Osteoblast (primary cell): Measurements from ENCODE around the gene DGKB. TPM values are rescaled to one million over a fixed set of nuclear protein-coding genes. Genes with fewer than 3 reads are reported as not detected.

Source experiments
- DNase-seq: peaks from one replicate; pipeline ENCODE4 v3.0.0; 2011; ENCODE audit warnings: low spot score, mixed read lengths; ENCODE audit not compliant: insufficient read length; ENCODE audit errors: missing footprints
- H2AFZ ChIP-seq: 2 replicates; pipeline ENCODE4 v1.6.0; 2011; ENCODE audit warnings: mild to moderate bottlenecking, low read length
- H3K27ac ChIP-seq: 2 replicates; pipeline ENCODE4 v1.5.1; 2011; ENCODE audit warnings: mild to moderate bottlenecking, low read depth, low read length, moderate library complexity
- H3K27me3 ChIP-seq: 2 replicates; pipeline ENCODE4 v1.6.0; 2012; ENCODE audit warnings: mild to moderate bottlenecking, control low read depth, inconsistent platforms, low read length, moderate library complexity; ENCODE audit not compliant: insufficient read depth
- H3K36me3 ChIP-seq: 2 replicates; pipeline ENCODE4 v1.5.1; 2011; ENCODE audit warnings: mild to moderate bottlenecking, low read length, control low read depth, moderate library complexity; ENCODE audit not compliant: insufficient read depth
- H3K4me1 ChIP-seq: 2 replicates; pipeline ENCODE4 v1.5.1; 2011; ENCODE audit warnings: mild to moderate bottlenecking, low read length, control low read depth, moderate library complexity; ENCODE audit not compliant: insufficient read depth
- H3K4me2 ChIP-seq: 2 replicates; pipeline ENCODE4 v1.6.0; 2011; ENCODE audit warnings: mild to moderate bottlenecking, low read length; ENCODE audit not compliant: insufficient read depth
- H3K4me3 ChIP-seq: fragments of 200-600 bp; sonication (generic); 3 replicates; pipeline ENCODE4 v1.5.1; 2012; ENCODE audit warnings: mild to moderate bottlenecking, low read length, inconsistent platforms; ENCODE audit not compliant: insufficient read depth
- H3K79me2 ChIP-seq: 2 replicates; pipeline ENCODE4 v1.6.0; 2012; ENCODE audit warnings: mild to moderate bottlenecking, low read length, control low read depth, inconsistent platforms; ENCODE audit not compliant: insufficient read depth
- H3K9me3 ChIP-seq: 2 replicates; pipeline ENCODE4 v1.5.1; 2011; ENCODE audit warnings: low read depth, low read length, control low read depth
- H4K20me1 ChIP-seq: 2 replicates; pipeline ENCODE4 v1.6.0; 2012; ENCODE audit warnings: mild to moderate bottlenecking, low read length, control low read depth; ENCODE audit not compliant: insufficient read depth
- CTCF ChIP-seq: IDR thresholded peaks from 2 replicates; pipeline ENCODE4 v1.5.1; 2011; ENCODE audit warnings: mild to moderate bottlenecking, low read depth, low read length, moderate library complexity; ENCODE audit errors: extremely low read depth
- total RNA-seq: library from RNA; depleted of rRNA; stranded (reverse); fragments of >200 nt; gene quantifications from 2 replicates; pipeline ENCODE4 v1.2.3, GENCODE V29; 2012

The DGKB gene
- total RNA-seq, 1 donor, result 1.1 TPM

- Histone ChIP-seq H3K4me3 (no peak overlapping the region), H3K79me2 (no peaks in the 10 kb centered on the region)
- no peak for DNase-seq
Measured at GRCh38 chr7:14639801-14640200, 262.8 kb downstream of the DGKB start.

GRCh38 chr7:14639329-14639728 is 263.2 kb downstream of the DGKB start:
- H3K79me2 ChIP-seq, result no peaks in the 10 kb centered on the region
- H3K36me3 ChIP-seq, result no peaks in the 10 kb centered on the region
- H3K9me3 ChIP-seq, result no peaks in the 10 kb centered on the region
- no peak for TF ChIP-seq CTCF
- DNase-seq, result no peak
- no peak overlapping the region for H3K4me2 ChIP-seq
- H4K20me1 ChIP-seq, result no peaks in the 10 kb centered on the region
- H3K4me1 ChIP-seq, result no peaks in the 10 kb centered on the region
- H2AFZ ChIP-seq, result no peak overlapping the region
- no peak overlapping the region for H3K27ac ChIP-seq
- H3K27me3 ChIP-seq, result no peaks in the 10 kb centered on the region
- no peak overlapping the region for H3K4me3 ChIP-seq

More at GRCh38 chr7:14639801-14640200, 262.8 kb downstream of the DGKB start:
- Histone ChIP-seq H3K27ac (no peak overlapping the region), H3K27me3 (no peaks in the 10 kb centered on the region), H2AFZ (no peak overlapping the region), H3K4me2 (no peak overlapping the region), H4K20me1 (no peaks in the 10 kb centered on the region), H3K36me3 (no peaks in the 10 kb centered on the region), H3K4me1 (no peaks in the 10 kb centered on the region), H3K9me3 (no peaks in the 10 kb centered on the region)
- TF ChIP-seq CTCF, result no peak

GRCh38 chr7:14637968-14638367 is 264.6 kb downstream of the DGKB start:
- H2AFZ ChIP-seq, result no peak overlapping the region
- H3K27ac ChIP-seq, result no peak overlapping the region
- H3K4me1 ChIP-seq, result no peaks in the 10 kb centered on the region
- H3K27me3 ChIP-seq, result no peaks in the 10 kb centered on the region
- no peak for DNase-seq
- H3K9me3 ChIP-seq, result no peaks in the 10 kb centered on the region
- H3K36me3 ChIP-seq, result no peaks in the 10 kb centered on the region
- no peak for TF ChIP-seq CTCF
- no peak overlapping the region for H3K4me2 ChIP-seq
- H3K4me3 ChIP-seq, result no peak overlapping the region
- H4K20me1 ChIP-seq, result no peaks in the 10 kb centered on the region
- H3K79me2 ChIP-seq, result no peaks in the 10 kb centered on the region

- no peaks in the 10 kb centered on the region for H3K4me1 ChIP-seq
- H3K36me3 ChIP-seq, result no peaks in the 10 kb centered on the region
- H3K9me3 ChIP-seq, result no peaks in the 10 kb centered on the region
- no peaks in the 10 kb centered on the region for H3K27me3 ChIP-seq
- DNase-seq, result no peak
- no peak for TF ChIP-seq CTCF
- H4K20me1 ChIP-seq, result no peaks in the 10 kb centered on the region
- no peak overlapping the region for H3K27ac ChIP-seq
- H3K4me3 ChIP-seq, result no peak overlapping the region
- no peak overlapping the region for H2AFZ ChIP-seq
- H3K4me2 ChIP-seq, result no peak overlapping the region
- H3K79me2 ChIP-seq, result no peaks in the 10 kb centered on the region
Measured at GRCh38 chr7:14635955-14636354, 266.6 kb downstream of the DGKB start.
